HepG2 (cell line): ENCODE results near the gene CDC42SE2. TPM values are rescaled to one million over a fixed set of nuclear protein-coding genes. Genes with fewer than 3 reads are reported as not detected.

ENCODE experiments used
- ATAC-seq: fragments of 200-7000 bp; cut with Tn5 transposase; 3 replicates; pipeline ENCODE4 v1.9.1; 2020; ENCODE audit warnings: mild to moderate bottlenecking, moderate library complexity
- BruUV-seq: library from RNA; stranded (reverse); fragments of 400-500 nt; replicated peaks from 2 replicates; lab custom pipeline; 2021; lab: Mats Ljungman, UMichigan
- CTCF ChIA-PET: fragments of 300-600 bp; formaldehyde crosslinking; extraction: SDS; loops from one replicate; lab custom pipeline; 2021; ENCODE audit warnings: low total read pairs, inconsistent platforms, low intra/inter-chr PET ratio; lab: Yijun Ruan, JAX
- POLR2A ChIA-PET: fragments of 350-600 bp; sonication (Branson Sonifier 250); formaldehyde crosslinking; loops from one replicate; lab custom pipeline; 2020; ENCODE audit warnings: antibody characterized with exemption, inconsistent platforms; lab: Yijun Ruan, JAX
- DNase-seq: peaks from one replicate; pipeline ENCODE4 v3.0.0-alpha.2; 2015; ENCODE audit warnings: low spot score
- FAIRE-seq: peaks from 3 replicates; lab custom pipeline; 2011; peaks lifted over from hg19 to GRCh38; lab: Jason Lieb, UNC
- H2AFZ ChIP-seq: one replicate; pipeline ENCODE4 v1.6.1; 2011; ENCODE audit warnings: low read length, inconsistent platforms
- H3K27ac ChIP-seq: fragments of 300-600 bp; 3 replicates; pipeline ENCODE4 v1.8.0; 2011; ENCODE audit warnings: mixed run types, mild to moderate bottlenecking, mixed read lengths, low read length, inconsistent platforms; ENCODE audit not compliant: insufficient read depth; ENCODE audit errors: extremely low read length
- H3K27me3 ChIP-seq, 2 experiments: fragments of 200-600 bp in 1 of 2; 2 replicates in 1 of 2; 3 replicates in 1 of 2; pipeline versions ENCODE4 v1.6.0 to v1.8.0; 2011; ENCODE audit warnings: low read length in 2 of 2, mild to moderate bottlenecking in 2 of 2, moderate library complexity in 2 of 2, inconsistent platforms in 1 of 2; ENCODE audit not compliant: insufficient read depth in 2 of 2, control insufficient read depth in 1 of 2
- H3K36me3 ChIP-seq, 2 experiments: fragments of 200-600 bp in 1 of 2; replicated peaks in 1 of 2; 2 replicates in 1 of 2; 3 replicates in 1 of 2; pipeline versions ENCODE4 v1.5.1 to v1.8.0; 2011; ENCODE audit warnings: low read length in 2 of 2, inconsistent platforms in 1 of 2; ENCODE audit not compliant: insufficient read depth in 2 of 2, control insufficient read depth in 1 of 2
- H3K4me1 ChIP-seq: 2 replicates; pipeline ENCODE4 v1.5.1; 2012; ENCODE audit warnings: low read length, inconsistent platforms; ENCODE audit not compliant: insufficient read depth
- H3K4me2 ChIP-seq: 2 replicates; pipeline ENCODE4 v1.6.0; 2011; ENCODE audit warnings: low read depth, low read length, inconsistent platforms
- H3K4me3 ChIP-seq, 3 experiments: fragments of 200-600 bp in 1 of 3; sonication (generic), shearing (Covaris generic) in 1 of 3; replicated peaks in 1 of 3; 2 replicates each; pipeline ENCODE4 v1.5.1; 2011 to 2016; ENCODE audit warnings: low read length in 3 of 3, inconsistent platforms in 2 of 3, low read depth in 2 of 3, mild to moderate bottlenecking in 2 of 3, control low read depth in 1 of 3, mixed read lengths in 1 of 3; ENCODE audit not compliant: insufficient read depth in 1 of 3
- H3K79me2 ChIP-seq: one replicate; pipeline ENCODE4 v1.6.1; 2011; ENCODE audit warnings: low read length, inconsistent platforms; ENCODE audit not compliant: insufficient read depth
- H3K9ac ChIP-seq: 2 replicates; pipeline ENCODE4 v1.6.0; 2011; ENCODE audit warnings: mild to moderate bottlenecking, low read depth, low read length, inconsistent platforms; ENCODE audit not compliant: insufficient read depth
- H3K9me3 ChIP-seq: 2 replicates; pipeline ENCODE4 v1.5.1; 2012; ENCODE audit warnings: mild to moderate bottlenecking, low read length
- H4K20me1 ChIP-seq: 2 replicates; pipeline ENCODE4 v1.6.0; 2011; ENCODE audit warnings: inconsistent platforms, mild to moderate bottlenecking, low read length, moderate library complexity; ENCODE audit not compliant: insufficient read depth
- ARNT ChIP-seq: fragments of 450-650 bp; IDR thresholded peaks from 2 replicates; pipeline ENCODE4 v1.6.1; 2017
- ARNT2 ChIP-seq: sonication (generic); formaldehyde crosslinking; IDR thresholded peaks from 2 replicates; pipeline ENCODE4 v1.8.0; 2022; ENCODE audit warnings: mild to moderate bottlenecking, low read depth, missing genetic modification reagents, moderate library complexity
- BRD4 ChIP-seq: sonication (generic); formaldehyde crosslinking; IDR thresholded peaks from 2 replicates; pipeline ENCODE4 v1.4.0; 2020; ENCODE audit warnings: missing genetic modification reagents
- KDM5B ChIP-seq: sonication (generic); formaldehyde crosslinking; IDR thresholded peaks from 2 replicates; pipeline ENCODE4 v1.4.0; 2020; ENCODE audit warnings: missing genetic modification reagents, mild to moderate bottlenecking, borderline replicate concordance
- NAIF1 ChIP-seq: sonication (generic); formaldehyde crosslinking; IDR thresholded peaks from 2 replicates; pipeline ENCODE4 v1.5.0; 2020; ENCODE audit warnings: mild to moderate bottlenecking, missing genetic modification reagents, borderline replicate concordance
- NONO ChIP-seq, 2 experiments: fragments of 450-650 bp in 1 of 2; sonication (generic) in 1 of 2; formaldehyde crosslinking in 1 of 2; IDR thresholded peaks in 1 of 2; conservative IDR thresholded peaks in 1 of 2; 2 replicates each; pipeline versions ENCODE4 v1.6.1 to v1.8.0; 2017 to 2022; ENCODE audit warnings: mild to moderate bottlenecking in 1 of 2, missing genetic modification reagents in 1 of 2, moderate library complexity in 1 of 2
- TBX3 ChIP-seq: fragments of 450-650 bp; IDR thresholded peaks from 2 replicates; pipeline ENCODE4 v1.6.1; 2017; ENCODE audit warnings: antibody characterized with exemption, mild to moderate bottlenecking, inconsistent platforms, borderline replicate concordance
- WGBS: methylation state at CpG from one replicate; pipeline ENCODE4 v1.1.6; 2017; ENCODE audit warnings: low lambda C conversion rate; 5-methylcytosine and 5-hydroxymethylcytosine counted together
- in situ Hi-C: cut with HindIII; loops from 2 replicates; pipeline ENCODE4 v1.10.0; 2017; ENCODE audit warnings: low pct_unique_long_range_greater_than_20kb; ENCODE audit not compliant: extremely low pct_ligation_motif_present
- intact Hi-C: fragments of 100-400 bp; cut with micrococcal nuclease; formaldehyde crosslinking; loops from one replicate; pipeline ENCODE4 v1.10.0; 2022; ENCODE audit not compliant: unreplicated experiment
- polyA plus RNA-seq, 8 experiments: library from polyadenylated mRNA; depleted of rRNA in 3 of 8; stranded (reverse) in 7 of 8; unstranded in 1 of 8; fragments of >200 nt; fragmentation: Illumina TruSeq in 4 of 8; extraction: Trizol in 4 of 8; gene quantifications; 2 replicates each; pipeline versions ENCODE4 v1.2.1 to v1.2.3, GENCODE V29; 2011 to 2016; ENCODE audit warnings: low read depth in 4 of 8, missing spikeins in 1 of 8, mixed read lengths in 1 of 8; ENCODE audit not compliant: insufficient read depth in 1 of 8
- total RNA-seq, 5 experiments: library from RNA; depleted of rRNA; stranded (reverse); fragments of >200 nt; fragmentation: Illumina TruSeq; extraction: Trizol; gene quantifications; 2 replicates each; pipeline ENCODE4 v1.2.3, GENCODE V29; 2016; ENCODE audit warnings: low read depth in 1 of 5
- TF ChIP-seq, protein P1 (sequence below): sonication (generic); formaldehyde crosslinking; IDR thresholded peaks from 2 replicates; pipeline ENCODE4 v1.4.0; 2020; ENCODE audit warnings: missing genetic modification reagents
- TF ChIP-seq, protein P2 (sequence below): sonication (generic); formaldehyde crosslinking; IDR thresholded peaks from 2 replicates; pipeline ENCODE4 v1.9.0; 2021; ENCODE audit warnings: missing genetic modification reagents, mild to moderate bottlenecking, borderline replicate concordance
- TF ChIP-seq, protein P3 (sequence below): sonication (generic); formaldehyde crosslinking; IDR thresholded peaks from 2 replicates; pipeline ENCODE4 v1.4.0; 2020; ENCODE audit warnings: missing genetic modification reagents
- TF ChIP-seq, protein P4 (sequence below): sonication (generic); formaldehyde crosslinking; IDR thresholded peaks from 2 replicates; pipeline ENCODE4 v1.9.0; 2021; ENCODE audit warnings: missing genetic modification reagents, mild to moderate bottlenecking, borderline replicate concordance

CDC42SE2 gene
- total and polyA plus RNA-seq, 2 of the 13 experiments (the other 11 are each of a cell fraction or from before 2014, with no cell fraction given), result 19.6 to 25.0 TPM

DNA sequence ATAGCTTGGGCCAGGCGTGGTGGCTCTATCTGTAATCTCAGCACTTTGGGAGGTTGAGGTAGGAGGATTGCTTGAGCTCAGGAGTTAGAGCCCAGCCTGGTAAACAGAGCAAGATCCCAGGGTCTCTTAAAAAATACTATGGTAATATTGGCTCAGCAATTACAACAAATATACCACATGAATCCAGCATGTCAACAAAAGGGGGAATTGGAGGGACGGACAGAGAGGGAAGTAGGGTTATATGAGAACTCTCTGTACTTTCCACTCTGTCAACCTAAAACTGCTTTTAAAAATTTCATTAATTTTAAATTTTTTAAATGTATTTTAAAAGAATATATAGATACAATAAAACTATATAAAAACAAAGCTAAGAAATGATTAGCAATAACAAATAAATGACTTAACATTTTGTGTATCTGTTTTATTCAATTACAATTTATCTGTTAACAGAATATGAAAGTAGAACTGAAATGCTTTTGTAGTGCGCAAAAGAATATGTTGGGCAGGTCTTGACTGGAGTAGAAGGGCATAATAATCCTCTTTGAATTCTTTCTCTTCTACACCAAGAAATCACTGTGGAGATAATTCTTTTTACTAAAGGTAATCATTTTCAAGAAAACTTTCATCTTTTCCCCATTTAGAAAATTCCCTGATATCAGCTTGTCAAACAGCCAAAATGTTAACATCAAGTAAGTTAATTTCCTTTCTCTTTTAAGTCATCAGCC, 12.9 kb upstream of the CDC42SE2 start:
- Histone ChIP-seq H4K20me1 (no peaks in the 10 kb centered on the region), H2AFZ (no peak overlapping the region), H3K4me3 (no peak overlapping the region), H3K79me2 (no peaks in the 10 kb centered on the region), H3K4me2 (no peak overlapping the region), H3K9me3 (peaks cover 11% of the 10 kb centered on the region), H3K9ac (no peak overlapping the region), H3K27ac (no peak overlapping the region), H3K36me3 (no peaks in the 10 kb centered on the region), H3K4me1 (no peaks in the 10 kb centered on the region), H3K27me3 (no peaks in the 10 kb centered on the region)
- TF ChIP-seq BRD4 (CRISPR knock-in tag), result no peak
- no peak for TF ChIP-seq NAIF1 (CRISPR knock-in tag)
- no peak for TF ChIP-seq ARNT2
- TF ChIP-seq KDM5B (CRISPR knock-in tag), result no peak
- no peak for TF ChIP-seq NONO (IDR thresholded peaks at IDR 0.05)
- no peak for TF ChIP-seq NONO (CRISPR knock-in tag; conservative IDR thresholded peaks at IDR 0.05)
- TF ChIP-seq, protein P1, sequence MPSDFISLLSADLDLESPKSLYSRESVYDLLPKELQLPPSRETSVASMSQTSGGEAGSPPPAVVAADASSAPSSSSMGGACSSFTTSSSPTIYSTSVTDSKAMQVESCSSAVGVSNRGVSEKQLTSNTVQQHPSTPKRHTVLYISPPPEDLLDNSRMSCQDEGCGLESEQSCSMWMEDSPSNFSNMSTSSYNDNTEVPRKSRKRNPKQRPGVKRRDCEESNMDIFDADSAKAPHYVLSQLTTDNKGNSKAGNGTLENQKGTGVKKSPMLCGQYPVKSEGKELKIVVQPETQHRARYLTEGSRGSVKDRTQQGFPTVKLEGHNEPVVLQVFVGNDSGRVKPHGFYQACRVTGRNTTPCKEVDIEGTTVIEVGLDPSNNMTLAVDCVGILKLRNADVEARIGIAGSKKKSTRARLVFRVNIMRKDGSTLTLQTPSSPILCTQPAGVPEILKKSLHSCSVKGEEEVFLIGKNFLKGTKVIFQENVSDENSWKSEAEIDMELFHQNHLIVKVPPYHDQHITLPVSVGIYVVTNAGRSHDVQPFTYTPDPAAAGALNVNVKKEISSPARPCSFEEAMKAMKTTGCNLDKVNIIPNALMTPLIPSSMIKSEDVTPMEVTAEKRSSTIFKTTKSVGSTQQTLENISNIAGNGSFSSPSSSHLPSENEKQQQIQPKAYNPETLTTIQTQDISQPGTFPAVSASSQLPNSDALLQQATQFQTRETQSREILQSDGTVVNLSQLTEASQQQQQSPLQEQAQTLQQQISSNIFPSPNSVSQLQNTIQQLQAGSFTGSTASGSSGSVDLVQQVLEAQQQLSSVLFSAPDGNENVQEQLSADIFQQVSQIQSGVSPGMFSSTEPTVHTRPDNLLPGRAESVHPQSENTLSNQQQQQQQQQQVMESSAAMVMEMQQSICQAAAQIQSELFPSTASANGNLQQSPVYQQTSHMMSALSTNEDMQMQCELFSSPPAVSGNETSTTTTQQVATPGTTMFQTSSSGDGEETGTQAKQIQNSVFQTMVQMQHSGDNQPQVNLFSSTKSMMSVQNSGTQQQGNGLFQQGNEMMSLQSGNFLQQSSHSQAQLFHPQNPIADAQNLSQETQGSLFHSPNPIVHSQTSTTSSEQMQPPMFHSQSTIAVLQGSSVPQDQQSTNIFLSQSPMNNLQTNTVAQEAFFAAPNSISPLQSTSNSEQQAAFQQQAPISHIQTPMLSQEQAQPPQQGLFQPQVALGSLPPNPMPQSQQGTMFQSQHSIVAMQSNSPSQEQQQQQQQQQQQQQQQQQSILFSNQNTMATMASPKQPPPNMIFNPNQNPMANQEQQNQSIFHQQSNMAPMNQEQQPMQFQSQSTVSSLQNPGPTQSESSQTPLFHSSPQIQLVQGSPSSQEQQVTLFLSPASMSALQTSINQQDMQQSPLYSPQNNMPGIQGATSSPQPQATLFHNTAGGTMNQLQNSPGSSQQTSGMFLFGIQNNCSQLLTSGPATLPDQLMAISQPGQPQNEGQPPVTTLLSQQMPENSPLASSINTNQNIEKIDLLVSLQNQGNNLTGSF, result no peak
- no peak for TF ChIP-seq ARNT
- TF ChIP-seq, protein P2, sequence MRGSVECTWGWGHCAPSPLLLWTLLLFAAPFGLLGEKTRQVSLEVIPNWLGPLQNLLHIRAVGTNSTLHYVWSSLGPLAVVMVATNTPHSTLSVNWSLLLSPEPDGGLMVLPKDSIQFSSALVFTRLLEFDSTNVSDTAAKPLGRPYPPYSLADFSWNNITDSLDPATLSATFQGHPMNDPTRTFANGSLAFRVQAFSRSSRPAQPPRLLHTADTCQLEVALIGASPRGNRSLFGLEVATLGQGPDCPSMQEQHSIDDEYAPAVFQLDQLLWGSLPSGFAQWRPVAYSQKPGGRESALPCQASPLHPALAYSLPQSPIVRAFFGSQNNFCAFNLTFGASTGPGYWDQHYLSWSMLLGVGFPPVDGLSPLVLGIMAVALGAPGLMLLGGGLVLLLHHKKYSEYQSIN (CRISPR knock-in tag), result no peak
- TF ChIP-seq, protein P3, sequence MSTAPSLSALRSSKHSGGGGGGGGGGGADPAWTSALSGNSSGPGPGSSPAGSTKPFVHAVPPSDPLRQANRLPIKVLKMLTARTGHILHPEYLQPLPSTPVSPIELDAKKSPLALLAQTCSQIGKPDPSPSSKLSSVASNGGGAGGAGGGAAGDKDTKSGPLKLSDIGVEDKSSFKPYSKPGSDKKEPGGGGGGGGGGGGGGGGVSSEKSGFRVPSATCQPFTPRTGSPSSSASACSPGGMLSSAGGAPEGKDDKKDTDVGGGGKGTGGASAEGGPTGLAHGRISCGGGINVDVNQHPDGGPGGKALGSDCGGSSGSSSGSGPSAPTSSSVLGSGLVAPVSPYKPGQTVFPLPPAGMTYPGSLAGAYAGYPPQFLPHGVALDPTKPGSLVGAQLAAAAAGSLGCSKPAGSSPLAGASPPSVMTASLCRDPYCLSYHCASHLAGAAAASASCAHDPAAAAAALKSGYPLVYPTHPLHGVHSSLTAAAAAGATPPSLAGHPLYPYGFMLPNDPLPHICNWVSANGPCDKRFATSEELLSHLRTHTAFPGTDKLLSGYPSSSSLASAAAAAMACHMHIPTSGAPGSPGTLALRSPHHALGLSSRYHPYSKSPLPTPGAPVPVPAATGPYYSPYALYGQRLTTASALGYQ, result no peak
- TF ChIP-seq TBX3, result no peak
- TF ChIP-seq, protein P4, sequence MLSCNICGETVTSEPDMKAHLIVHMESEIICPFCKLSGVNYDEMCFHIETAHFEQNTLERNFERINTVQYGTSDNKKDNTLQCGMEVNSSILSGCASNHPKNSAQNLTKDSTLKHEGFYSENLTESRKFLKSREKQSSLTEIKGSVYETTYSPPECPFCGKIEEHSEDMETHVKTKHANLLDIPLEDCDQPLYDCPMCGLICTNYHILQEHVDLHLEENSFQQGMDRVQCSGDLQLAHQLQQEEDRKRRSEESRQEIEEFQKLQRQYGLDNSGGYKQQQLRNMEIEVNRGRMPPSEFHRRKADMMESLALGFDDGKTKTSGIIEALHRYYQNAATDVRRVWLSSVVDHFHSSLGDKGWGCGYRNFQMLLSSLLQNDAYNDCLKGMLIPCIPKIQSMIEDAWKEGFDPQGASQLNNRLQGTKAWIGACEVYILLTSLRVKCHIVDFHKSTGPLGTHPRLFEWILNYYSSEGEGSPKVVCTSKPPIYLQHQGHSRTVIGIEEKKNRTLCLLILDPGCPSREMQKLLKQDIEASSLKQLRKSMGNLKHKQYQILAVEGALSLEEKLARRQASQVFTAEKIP, result no peak
- BruUV-seq, result no TSS peak
- WGBS, result 40% methylated on average over 3 of the region's 3 CpGs
- CTCF ChIA-PET, result no interaction called here
- no peak for DNase-seq
- POLR2A ChIA-PET, result interaction anchor here (1.0 kb wide), 1 partner anchor 12 kb away, joined by 3 read pairs; no protein-coding TSS in a partner anchor
- intact Hi-C loops, result no loop called here
- no peak for FAIRE-seq
- in situ Hi-C loops, result no loop called here
- no peak for ATAC-seq
